Measurements from ENCODE around the gene METTL2B.
"Not testable (repeated sequence)": the region's sequence is repeated elsewhere in the genome, so short reads cannot be mapped to it uniquely, and the experiment has no call there.

Gene METTL2B

DNA sequence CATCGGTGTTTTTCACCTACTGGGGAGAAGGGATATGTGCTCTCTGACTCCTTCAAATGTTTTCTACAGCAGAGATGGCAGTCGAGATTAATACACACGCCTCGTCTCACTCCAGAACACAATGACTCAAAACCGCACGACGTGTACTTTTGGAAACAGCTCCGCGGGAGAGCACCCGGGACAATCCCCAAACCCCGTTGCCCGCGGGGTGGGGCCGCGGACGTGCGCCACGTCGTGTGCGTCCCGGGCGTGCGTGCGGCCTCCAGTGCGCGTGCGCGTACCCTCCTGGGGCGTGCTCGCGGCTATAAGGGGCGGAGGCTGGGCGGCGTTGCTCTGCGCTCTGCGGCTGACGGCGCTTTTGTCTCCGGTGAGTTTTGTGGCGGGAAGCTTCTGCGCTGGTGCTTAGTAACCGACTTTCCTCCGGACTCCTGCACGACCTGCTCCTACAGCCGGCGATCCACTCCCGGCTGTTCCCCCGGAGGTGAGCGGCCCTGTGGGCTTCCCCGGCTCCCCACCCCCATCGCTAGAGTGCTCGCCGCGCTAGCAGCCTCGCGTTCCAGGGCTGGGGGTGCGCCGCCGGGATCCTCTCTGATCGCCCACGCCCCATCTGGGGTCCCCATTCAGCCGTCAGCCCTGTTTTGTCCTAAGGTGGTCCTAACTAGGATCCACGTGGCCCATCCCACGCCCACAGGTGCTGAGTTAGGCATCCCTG is 20.8 kb upstream of the METTL2B start, which contains the start of gene HILPDA:
HILPDA (plus strand) TSS at position 336 of the 712 bp plus-strand sequence. CDS start 1,391 bp downstream, outside the sequence.
- peak; percentile 99 for DNase-seq

GRCh38 chr7:128456255-128456725 is 20.3 kb upstream of the METTL2B start:
- DNase-seq, result no peak

DNA sequence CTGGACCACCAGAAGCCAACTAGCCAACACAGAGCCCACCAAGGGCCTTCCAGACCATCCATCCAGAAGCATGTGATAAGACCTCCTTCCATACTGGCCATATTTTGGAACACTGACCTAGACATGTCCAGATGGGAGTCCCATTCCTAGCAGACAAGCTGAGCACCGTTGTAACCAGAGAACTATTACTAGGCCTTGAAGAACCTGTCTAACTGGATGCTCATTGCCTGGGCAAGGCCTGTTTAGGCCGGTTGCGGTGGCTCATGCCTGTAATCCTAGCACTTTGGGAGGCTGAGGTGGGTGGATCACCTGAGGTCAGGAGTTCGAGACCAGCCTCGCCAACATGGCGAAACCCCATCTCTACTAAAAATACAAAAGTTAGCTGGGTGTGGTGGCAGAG is 19.2 kb upstream of the METTL2B start:
- not testable (repeated sequence) for DNase-seq

GRCh38 chr7:128458956-128459355 is 17.6 kb upstream of the METTL2B start:
- no peak for DNase-seq

- DNase-seq, result peak; percentile 71
Observed at GRCh38 chr7:128459394-128459878, 17.1 kb upstream of the METTL2B start.

DNA sequence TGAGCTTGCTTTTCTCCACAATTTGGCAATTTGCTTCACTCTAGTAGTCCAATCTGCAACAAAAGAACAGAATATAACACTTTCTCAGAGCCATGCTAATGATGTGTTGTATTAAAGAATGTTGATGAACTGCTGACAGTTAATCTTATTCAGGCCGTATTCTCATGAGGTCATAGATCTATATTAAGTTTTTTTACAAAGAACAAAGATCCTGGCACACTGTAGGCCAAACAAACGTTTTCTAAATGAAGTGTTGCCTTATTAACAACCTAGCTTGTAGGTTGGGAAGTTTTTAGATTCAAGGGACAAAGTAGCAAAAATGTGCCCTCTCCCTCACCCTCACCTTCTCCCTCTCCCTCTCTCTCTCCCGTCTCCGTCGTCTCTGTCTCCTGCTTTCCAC is 14.1 kb upstream of the METTL2B start:
- no peak for DNase-seq

- not testable (repeated sequence) for DNase-seq
Observed at GRCh38 chr7:128463345-128463744, 13.2 kb upstream of the METTL2B start.

- DNase-seq, result not testable (repeated sequence)
Observed at GRCh38 chr7:128463933-128464332, 12.6 kb upstream of the METTL2B start.

DNA sequence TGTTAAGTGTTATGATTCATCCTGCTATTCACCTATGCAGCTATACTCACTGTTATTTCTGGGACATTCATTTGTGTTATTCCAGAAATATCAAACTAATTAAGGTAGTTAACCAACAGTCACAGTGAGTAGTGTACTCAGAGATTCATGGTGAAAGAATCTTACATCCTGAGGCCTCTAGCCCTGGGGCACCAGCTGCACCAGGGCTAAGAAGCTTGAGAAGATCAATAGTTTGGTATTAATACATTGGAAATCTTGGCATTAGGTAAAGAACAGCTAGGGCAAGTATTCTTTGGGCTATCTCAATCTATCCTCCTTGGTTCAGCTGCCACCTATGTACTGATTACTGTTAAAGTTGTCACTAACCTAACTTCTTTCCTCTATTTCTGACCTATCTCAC is 9.7 kb upstream of the METTL2B start:
- not testable (repeated sequence) for DNase-seq

GRCh38 chr7:128477336-128477690 is 765 bp downstream of the METTL2B start:
- not testable (repeated sequence) for DNase-seq

DNA sequence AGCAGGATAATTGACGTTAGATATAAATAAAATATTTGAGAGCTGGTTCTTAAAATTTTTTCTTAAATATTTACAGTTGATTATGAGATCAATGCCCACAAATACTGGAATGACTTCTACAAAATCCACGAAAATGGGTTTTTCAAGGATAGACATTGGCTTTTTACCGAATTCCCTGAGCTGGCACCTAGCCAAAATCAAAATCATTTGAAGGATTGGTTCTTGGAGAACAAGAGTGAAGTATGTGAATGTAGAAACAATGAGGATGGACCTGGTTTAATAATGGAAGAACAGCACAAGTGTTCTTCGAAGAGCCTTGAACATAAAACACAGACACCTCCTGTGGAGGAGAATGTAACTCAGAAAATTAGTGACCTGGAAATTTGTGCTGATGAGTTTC is 2.5 kb downstream of the METTL2B start:
- DNase-seq, result not testable (repeated sequence)

DNA sequence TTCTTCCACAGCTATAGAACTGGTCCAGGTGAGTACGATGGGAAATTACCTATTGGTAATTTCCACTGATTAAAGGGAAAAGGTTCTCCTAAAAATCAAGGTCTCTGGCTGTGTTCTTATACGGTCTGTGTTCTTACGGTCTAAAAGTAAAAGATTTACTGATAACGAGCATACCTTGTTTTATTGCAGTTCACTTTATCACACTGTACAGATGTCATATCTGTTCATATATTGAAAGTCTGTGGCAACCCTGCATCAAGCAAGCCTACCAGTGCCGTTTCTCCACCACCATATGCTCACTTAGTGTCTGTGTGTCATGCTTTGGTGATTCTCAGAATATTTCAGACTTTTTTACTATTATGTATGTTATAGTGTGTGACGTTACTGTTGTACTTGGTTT is 11.6 kb downstream of the METTL2B start:
- DNase-seq, result not testable (repeated sequence)

DNA sequence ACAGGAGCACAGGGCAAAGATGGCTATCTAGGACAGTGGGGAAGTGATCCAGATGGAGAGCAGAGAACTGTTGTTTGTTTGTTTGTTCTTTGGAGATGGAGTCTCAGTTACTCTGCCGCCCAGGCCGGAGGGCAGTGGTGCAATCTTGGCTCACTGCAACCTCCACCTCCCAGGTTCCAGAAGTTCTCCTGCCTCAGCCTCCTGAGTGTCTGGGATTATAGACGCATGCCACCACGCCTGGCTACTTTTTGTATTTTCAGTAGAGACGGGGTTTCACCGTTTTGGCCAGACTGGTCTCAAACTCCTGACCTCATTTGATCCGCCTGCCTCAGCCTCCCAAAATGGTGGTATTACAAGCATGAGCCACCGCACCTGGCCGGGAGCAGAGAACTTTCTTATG is 20.9 kb downstream of the METTL2B start:
- no peak for DNase-seq

DNA sequence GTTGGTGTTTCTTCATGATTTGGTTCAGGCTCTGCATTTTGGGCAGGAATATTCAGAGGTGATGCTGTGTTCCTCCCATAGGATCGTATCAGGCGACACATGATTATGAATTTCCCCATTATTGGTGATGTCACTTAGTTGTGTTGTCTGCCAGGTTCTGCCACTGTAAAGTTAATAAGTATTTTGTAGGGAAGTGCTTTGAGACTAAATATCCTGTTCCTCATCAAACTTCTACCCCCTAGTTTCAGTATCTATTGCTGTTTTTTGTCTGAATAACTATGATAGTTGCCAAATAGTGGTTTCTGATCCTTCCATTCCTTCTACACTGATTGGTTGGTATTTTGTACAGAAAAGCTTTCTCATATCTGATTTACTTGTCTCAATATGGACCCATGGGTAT is 28.9 kb downstream of the METTL2B start:
- peak; percentile 66 for DNase-seq

- not testable (repeated sequence) for DNase-seq
Observed at GRCh38 chr7:128506819-128507218, 30.3 kb downstream of the METTL2B start.

DNA sequence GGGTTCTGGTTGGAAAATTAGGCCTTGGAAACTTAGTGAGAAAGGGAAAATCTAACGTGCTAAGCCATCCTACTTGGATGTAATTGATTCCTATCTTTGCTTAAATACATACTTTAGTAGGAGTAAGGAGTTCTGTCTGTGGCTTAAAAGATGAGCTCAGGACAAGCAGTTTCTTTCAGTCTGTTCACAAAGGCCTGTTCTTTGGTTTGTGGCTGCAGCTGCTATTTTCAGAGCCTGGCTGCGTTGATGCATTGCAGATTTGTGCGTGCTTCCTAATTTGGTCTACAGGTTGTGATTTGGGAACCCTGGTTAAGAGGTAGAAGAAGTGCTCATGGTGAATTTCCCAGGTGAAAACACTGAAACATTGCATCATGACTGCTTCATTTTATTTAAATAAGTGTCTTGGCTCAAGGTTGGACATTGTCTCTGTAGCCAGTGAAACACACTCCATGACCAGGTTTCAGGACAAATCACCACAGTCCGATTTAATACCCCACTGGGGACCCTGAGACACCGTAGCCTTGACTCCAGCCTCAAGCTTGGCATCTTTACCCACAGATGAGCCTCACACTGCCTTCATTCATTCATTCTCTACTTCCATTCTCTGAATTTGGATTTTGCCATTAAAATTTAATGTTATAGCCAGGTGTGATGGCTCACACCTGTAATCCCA is 30.9 kb downstream of the METTL2B start:
- not testable (repeated sequence) for DNase-seq

DNA sequence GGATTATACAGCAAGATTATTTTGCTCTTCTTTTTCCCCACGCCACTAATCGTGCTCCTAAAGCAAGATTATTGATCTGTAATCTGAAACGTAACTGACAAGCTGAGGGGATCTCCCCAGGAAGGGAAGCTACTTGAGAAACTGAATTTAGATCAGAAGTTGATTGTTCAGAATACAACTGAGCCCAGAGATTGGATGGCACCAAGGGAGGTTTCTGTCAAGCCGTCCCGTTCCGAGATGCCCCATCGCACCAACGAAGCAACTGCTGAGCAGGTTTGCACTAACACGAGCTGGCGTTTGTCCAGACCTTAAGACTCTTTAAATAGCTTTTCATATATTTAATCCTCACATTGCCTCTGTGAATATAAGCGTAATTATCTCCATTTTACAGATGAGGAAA is 35.1 kb downstream of the METTL2B start:
- not testable (repeated sequence) for DNase-seq

DNA sequence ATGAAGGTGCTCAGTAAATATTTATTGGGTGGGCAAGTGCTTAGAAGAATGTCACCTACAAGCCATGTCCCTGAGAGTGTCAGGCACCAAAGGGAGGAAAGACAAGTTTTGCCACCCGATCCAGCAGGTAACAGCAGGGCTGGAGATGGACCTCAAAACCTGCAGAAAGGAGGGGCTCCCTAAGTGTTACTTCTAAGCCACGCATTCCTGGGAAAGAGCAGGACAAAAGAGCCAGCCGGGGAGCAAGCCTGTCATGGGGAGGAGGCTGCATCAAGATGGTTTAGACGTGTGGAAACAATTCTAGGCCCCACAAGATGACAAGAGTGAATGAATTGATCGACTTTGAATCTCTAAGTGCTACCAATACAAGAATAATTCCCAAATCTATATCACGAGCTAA is 38.7 kb downstream of the METTL2B start:
- not testable (repeated sequence) for DNase-seq

- DNase-seq, result not testable (repeated sequence)
Observed at GRCh38 chr7:128517023-128517422, 40.5 kb downstream of the METTL2B start.

GRCh38 chr7:128523226-128523931 is 46.8 kb downstream of the METTL2B start:
- DNase-seq, result peak; percentile 84

DNA sequence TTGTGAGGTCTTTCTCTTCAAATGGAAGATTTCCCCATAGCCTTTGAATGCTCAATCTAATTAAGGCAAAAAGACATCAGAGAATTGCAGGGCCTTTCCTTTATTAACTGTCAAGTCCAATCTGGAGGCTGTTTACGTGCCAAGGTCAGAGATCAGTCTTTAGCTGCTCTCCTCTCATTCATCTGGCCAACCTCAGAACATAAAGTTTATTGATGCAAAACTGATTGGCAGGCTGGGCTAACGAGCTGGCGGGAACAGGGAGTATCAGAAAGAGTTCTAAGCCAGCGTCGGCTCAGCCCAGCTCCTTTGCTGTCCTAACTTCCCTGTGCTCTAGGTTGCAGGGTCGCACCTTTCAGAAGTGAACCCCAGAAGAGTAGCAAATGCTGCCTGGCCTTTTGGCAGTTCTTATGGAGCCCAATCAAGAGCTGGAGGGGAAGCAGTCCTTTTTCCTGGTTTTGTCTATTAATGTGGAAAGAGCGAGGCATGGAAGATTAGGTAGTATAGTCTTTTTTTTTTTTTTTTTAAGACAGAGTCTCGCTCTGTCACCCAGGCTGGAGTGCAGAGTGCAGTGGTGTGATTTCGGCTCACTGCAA is 47.5 kb downstream of the METTL2B start:
- not testable (repeated sequence) for DNase-seq

- peak; percentile 42 for DNase-seq
Observed at GRCh38 chr7:128525584-128525983, 49.0 kb downstream of the METTL2B start.

DNA sequence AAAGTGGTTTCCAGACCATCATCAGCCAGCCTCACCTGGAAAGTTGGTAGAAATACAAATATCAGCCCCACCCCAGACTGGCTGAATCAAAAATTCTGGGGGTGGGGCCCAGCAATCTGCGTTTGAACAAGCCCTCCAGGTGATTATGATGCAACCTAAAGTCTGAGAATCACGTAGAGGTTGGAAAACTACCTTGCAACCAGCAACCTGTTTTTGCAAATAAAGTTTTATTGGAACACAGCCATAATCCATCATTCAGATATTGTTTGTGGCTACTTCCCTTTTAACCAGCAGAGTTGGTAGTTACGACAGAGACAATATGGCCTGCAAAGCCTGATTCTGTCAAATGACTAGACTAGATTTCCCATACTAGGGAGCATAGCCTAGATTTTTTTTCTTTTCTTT is 49.5 kb downstream of the METTL2B start:
- DNase-seq, result peak; percentile 65

Measured in inflammatory macrophage treated with lipopolysaccharide for 4 hours (primary cell).